ENCODE measurements around the gene KRTAP4-12. TPM values are rescaled to one million over a fixed set of nuclear protein-coding genes. Genes with fewer than 3 reads are reported as not detected.
"Not testable (repeated sequence)": the region's sequence is repeated elsewhere in the genome, so short reads cannot be mapped to it uniquely, and the experiment has no call there.

KRTAP4-12 gene
- total RNA-seq, 1 experiment from 2014 or later, result not detected

DNA sequence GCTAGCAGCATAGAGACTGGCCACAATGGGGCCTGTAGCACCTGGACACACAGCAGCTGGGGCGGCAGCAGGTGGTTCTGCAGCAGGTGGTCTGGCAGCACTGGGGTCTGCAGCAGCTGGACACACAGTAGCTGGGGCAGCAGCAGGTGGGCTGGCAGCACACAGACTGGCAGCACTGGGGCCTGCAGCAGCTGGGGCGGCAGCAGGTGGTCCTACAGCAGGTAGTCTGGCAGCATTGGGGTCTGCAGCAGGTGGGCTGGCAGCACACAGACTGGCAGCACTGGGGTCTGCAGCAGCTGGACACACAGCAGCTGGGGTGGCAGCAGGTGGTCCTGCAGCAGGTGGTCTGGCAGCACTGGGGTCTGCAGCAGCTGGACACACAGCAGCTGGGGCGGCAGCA is 36.2 kb upstream of the KRTAP4-12 start:
- H3K79me2 ChIP-seq (ENCODE audit: insufficient read depth, low read length); H4K20me1 ChIP-seq (ENCODE audit: insufficient read depth); CTCF ChIA-PET; BruUV-seq (replicated peaks); H3K4me3 ChIP-seq (replicated peaks in 1 of 2; ENCODE audit: low read depth in 1 of 2, low read length in 2 of 2); POLR2A ChIA-PET; H3K27me3 ChIP-seq (ENCODE audit: insufficient read depth, low read length); H3K9me2 ChIP-seq (ENCODE audit: insufficient read depth); H3K9me3 ChIP-seq (ENCODE audit: control insufficient read depth in 1 of 2, insufficient read depth in 1 of 2, low read depth in 1 of 2, low read length in 2 of 2); DNase-seq (ENCODE audit: low read depth, low spot score); ATAC-seq; H3K9ac ChIP-seq (ENCODE audit: low read length); H3K4me2 ChIP-seq (ENCODE audit: low read length); H3K27ac ChIP-seq (ENCODE audit: low read depth, low read length); H3K4me1 ChIP-seq (ENCODE audit: control insufficient read depth in 1 of 2, insufficient read depth in 2 of 2, low read length in 2 of 2); RAD21 ChIA-PET (ENCODE audit: low non-redundant PET in 1 of 2, low total read pairs in 2 of 2, uncharacterized antibody in 2 of 2, unreplicated experiment in 2 of 2); intact Hi-C loops (cut with micrococcal nuclease); H2AFZ ChIP-seq (ENCODE audit: low read depth, low read length, poor library complexity, severe bottlenecking); H3K36me3 ChIP-seq (ENCODE audit: control insufficient read depth in 1 of 2, insufficient read depth in 2 of 2, low read length in 2 of 2): not testable (repeated sequence)

DNA sequence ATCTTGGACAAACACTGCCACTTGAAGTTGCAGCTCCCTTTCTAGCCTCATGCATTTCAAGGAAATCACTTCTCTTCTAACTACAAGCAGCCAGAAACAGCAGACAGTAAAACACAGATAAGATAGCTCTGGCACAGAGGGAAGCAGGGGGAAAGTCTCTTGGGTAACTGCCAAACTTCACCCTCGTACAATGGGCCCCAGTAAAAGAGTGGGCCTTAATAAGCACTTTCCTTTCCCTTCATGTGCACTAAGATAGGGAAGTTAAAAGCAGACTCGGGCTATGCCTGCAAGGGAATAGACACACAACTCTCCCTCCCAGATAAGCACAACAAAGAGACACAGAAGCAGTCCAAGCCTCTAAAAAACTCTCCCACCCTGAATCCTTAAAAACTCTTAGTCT is 29.9 kb upstream of the KRTAP4-12 start:
- CTCF ChIA-PET, result no interaction called here
- no peak for ATAC-seq
- peaks cover 0 to 10% of the 10 kb centered on the region in 2 experiments; a peak in 1 of 4 replicates for H3K9me3 ChIP-seq (ENCODE audit: control insufficient read depth in 1 of 2, insufficient read depth in 1 of 2, low read depth in 1 of 2, low read length in 2 of 2)

More for the DNA sequence above, 29.9 kb upstream of the KRTAP4-12 start:
- H3K27ac ChIP-seq (ENCODE audit: low read depth, low read length), result no peak overlapping the region
- H3K36me3 ChIP-seq (ENCODE audit: control insufficient read depth in 1 of 2, insufficient read depth in 2 of 2, low read length in 2 of 2), result no peaks in the 10 kb centered on the region
- no peaks in the 10 kb centered on the region for H3K27me3 ChIP-seq (ENCODE audit: insufficient read depth, low read length)
- no peak overlapping the region for H3K4me3 ChIP-seq (replicated peaks in 1 of 2; ENCODE audit: low read depth in 1 of 2, low read length in 2 of 2)
- no peaks in the 10 kb centered on the region for H3K9me2 ChIP-seq (ENCODE audit: insufficient read depth)
- no peak overlapping the region for H3K9ac ChIP-seq (ENCODE audit: low read length)
- intact Hi-C loops (cut with micrococcal nuclease), result no loop called here
- RAD21 ChIA-PET (ENCODE audit: low non-redundant PET in 1 of 2, low total read pairs in 2 of 2, uncharacterized antibody in 2 of 2, unreplicated experiment in 2 of 2), result no interaction called here
- no peak overlapping the region for H2AFZ ChIP-seq (ENCODE audit: low read depth, low read length, poor library complexity, severe bottlenecking)
- H3K4me2 ChIP-seq (ENCODE audit: low read length), result no peak overlapping the region
- no TSS peak for BruUV-seq (replicated peaks)
- TF ChIP-seq, protein P1, sequence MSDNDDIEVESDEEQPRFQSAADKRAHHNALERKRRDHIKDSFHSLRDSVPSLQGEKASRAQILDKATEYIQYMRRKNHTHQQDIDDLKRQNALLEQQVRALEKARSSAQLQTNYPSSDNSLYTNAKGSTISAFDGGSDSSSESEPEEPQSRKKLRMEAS (IDR thresholded peaks at IDR 0.05), result no peak
- TF ChIP-seq, protein P2, sequence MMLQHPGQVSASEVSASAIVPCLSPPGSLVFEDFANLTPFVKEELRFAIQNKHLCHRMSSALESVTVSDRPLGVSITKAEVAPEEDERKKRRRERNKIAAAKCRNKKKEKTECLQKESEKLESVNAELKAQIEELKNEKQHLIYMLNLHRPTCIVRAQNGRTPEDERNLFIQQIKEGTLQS (IDR thresholded peaks at IDR 0.05), result no peak
- TF ChIP-seq POLR2AphosphoS5 (IDR thresholded peaks at IDR 0.05; ENCODE audit: low read depth, low read length), result no peak
- TF ChIP-seq, protein P3, sequence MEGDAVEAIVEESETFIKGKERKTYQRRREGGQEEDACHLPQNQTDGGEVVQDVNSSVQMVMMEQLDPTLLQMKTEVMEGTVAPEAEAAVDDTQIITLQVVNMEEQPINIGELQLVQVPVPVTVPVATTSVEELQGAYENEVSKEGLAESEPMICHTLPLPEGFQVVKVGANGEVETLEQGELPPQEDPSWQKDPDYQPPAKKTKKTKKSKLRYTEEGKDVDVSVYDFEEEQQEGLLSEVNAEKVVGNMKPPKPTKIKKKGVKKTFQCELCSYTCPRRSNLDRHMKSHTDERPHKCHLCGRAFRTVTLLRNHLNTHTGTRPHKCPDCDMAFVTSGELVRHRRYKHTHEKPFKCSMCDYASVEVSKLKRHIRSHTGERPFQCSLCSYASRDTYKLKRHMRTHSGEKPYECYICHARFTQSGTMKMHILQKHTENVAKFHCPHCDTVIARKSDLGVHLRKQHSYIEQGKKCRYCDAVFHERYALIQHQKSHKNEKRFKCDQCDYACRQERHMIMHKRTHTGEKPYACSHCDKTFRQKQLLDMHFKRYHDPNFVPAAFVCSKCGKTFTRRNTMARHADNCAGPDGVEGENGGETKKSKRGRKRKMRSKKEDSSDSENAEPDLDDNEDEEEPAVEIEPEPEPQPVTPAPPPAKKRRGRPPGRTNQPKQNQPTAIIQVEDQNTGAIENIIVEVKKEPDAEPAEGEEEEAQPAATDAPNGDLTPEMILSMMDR (IDR thresholded peaks at IDR 0.05 in 2 of 3, conservative IDR thresholded peaks at IDR 0.05 in 1 of 3; ENCODE audit: borderline replicate concordance in 1 of 3, insufficient read depth in 1 of 3, low read depth in 2 of 3, low read length in 2 of 3), result no peak
- no peak for TF ChIP-seq YY1 (IDR thresholded peaks at IDR 0.05; ENCODE audit: extremely low read depth, insufficient replicate concordance, low read depth, low read length)
- TF ChIP-seq ELF1 (IDR thresholded peaks at IDR 0.05; ENCODE audit: borderline replicate concordance, low read depth), result no peak
- TF ChIP-seq ZFX (IDR thresholded peaks at IDR 0.05), result no peak
- TF ChIP-seq, protein P4, sequence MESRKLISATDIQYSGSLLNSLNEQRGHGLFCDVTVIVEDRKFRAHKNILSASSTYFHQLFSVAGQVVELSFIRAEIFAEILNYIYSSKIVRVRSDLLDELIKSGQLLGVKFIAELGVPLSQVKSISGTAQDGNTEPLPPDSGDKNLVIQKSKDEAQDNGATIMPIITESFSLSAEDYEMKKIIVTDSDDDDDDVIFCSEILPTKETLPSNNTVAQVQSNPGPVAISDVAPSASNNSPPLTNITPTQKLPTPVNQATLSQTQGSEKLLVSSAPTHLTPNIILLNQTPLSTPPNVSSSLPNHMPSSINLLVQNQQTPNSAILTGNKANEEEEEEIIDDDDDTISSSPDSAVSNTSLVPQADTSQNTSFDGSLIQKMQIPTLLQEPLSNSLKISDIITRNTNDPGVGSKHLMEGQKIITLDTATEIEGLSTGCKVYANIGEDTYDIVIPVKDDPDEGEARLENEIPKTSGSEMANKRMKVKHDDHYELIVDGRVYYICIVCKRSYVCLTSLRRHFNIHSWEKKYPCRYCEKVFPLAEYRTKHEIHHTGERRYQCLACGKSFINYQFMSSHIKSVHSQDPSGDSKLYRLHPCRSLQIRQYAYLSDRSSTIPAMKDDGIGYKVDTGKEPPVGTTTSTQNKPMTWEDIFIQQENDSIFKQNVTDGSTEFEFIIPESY (IDR thresholded peaks at IDR 0.05; ENCODE audit: extremely low read depth, insufficient replicate concordance, low read length), result no peak
- no peaks in the 10 kb centered on the region for H4K20me1 ChIP-seq (ENCODE audit: insufficient read depth)
- POLR2A ChIA-PET, result no interaction called here
- H3K79me2 ChIP-seq (ENCODE audit: insufficient read depth, low read length), result no peaks in the 10 kb centered on the region
- H3K4me1 ChIP-seq (ENCODE audit: control insufficient read depth in 1 of 2, insufficient read depth in 2 of 2, low read length in 2 of 2), result no peaks in the 10 kb centered on the region
- no peak for DNase-seq (ENCODE audit: low read depth, low spot score)
